Trophoblast cell (in vitro differentiated cells and primary cell): ENCODE data around the gene DOCK3.

Experiments used
- DNase-seq, 2 donors: peaks; one replicate each; pipeline ENCODE4 v3.0.0-alpha.2; 2016
- H2AFZ ChIP-seq: 2 replicates; pipeline ENCODE4 v1.6.1; 2013; ENCODE audit warnings: low read length, moderate library complexity, mild to moderate bottlenecking; ENCODE audit not compliant: insufficient read depth, poor library complexity
- H2AK5ac ChIP-seq: 2 replicates; pipeline ENCODE4 v1.6.1; 2013; ENCODE audit warnings: mild to moderate bottlenecking, low read length
- H2BK120ac ChIP-seq: 2 replicates; pipeline ENCODE4 v1.6.1; 2013; ENCODE audit warnings: low read length, mild to moderate bottlenecking, moderate library complexity; ENCODE audit not compliant: insufficient read depth, poor library complexity
- H2BK12ac ChIP-seq: 2 replicates; pipeline ENCODE4 v1.6.1; 2013; ENCODE audit warnings: mild to moderate bottlenecking, low read length, moderate library complexity
- H2BK5ac ChIP-seq: 2 replicates; pipeline ENCODE4 v1.6.1; 2013; ENCODE audit warnings: low read length, low read depth, moderate library complexity, mild to moderate bottlenecking; ENCODE audit not compliant: poor library complexity
- H3K14ac ChIP-seq: 2 replicates; pipeline ENCODE4 v1.6.1; 2013; ENCODE audit warnings: mild to moderate bottlenecking, low read length
- H3K18ac ChIP-seq: 2 replicates; pipeline ENCODE4 v1.6.1; 2013; ENCODE audit warnings: mild to moderate bottlenecking, low read length
- H3K23ac ChIP-seq: 2 replicates; pipeline ENCODE4 v1.6.1; 2013; ENCODE audit warnings: low read length
- H3K27ac ChIP-seq: 2 replicates; pipeline ENCODE4 v1.5.1; 2013; ENCODE audit warnings: low read depth, mild to moderate bottlenecking, inconsistent platforms, low read length, moderate library complexity
- H3K27me3 ChIP-seq: 2 replicates; pipeline ENCODE4 v1.6.1; 2013; ENCODE audit warnings: inconsistent platforms, mild to moderate bottlenecking, low read length, moderate library complexity; ENCODE audit not compliant: insufficient read depth
- H3K36me3 ChIP-seq, 2 experiments: 1 replicate in 1 of 2; 2 replicates in 1 of 2; pipeline ENCODE4 v1.6.1; 2013; ENCODE audit warnings: low read length in 2 of 2, mild to moderate bottlenecking in 2 of 2, moderate library complexity in 1 of 2; ENCODE audit not compliant: insufficient read depth in 2 of 2, control insufficient read depth in 1 of 2
- H3K4ac ChIP-seq: 2 replicates; pipeline ENCODE4 v1.6.1; 2013; ENCODE audit warnings: low read depth, mild to moderate bottlenecking, low read length, moderate library complexity
- H3K4me1 ChIP-seq, 2 experiments: 1 replicate in 1 of 2; 2 replicates in 1 of 2; pipeline ENCODE4 v1.6.1; 2013; ENCODE audit warnings: low read length in 2 of 2, mild to moderate bottlenecking in 2 of 2, moderate library complexity in 1 of 2; ENCODE audit not compliant: insufficient read depth in 2 of 2, control insufficient read depth in 1 of 2
- H3K4me2 ChIP-seq: 2 replicates; pipeline ENCODE4 v1.6.1; 2013; ENCODE audit warnings: inconsistent platforms, mild to moderate bottlenecking, low read length, moderate library complexity
- H3K4me3 ChIP-seq: 2 replicates; pipeline ENCODE4 v1.5.1; 2013; ENCODE audit warnings: mild to moderate bottlenecking, low read depth, low read length, inconsistent platforms
- H3K79me1 ChIP-seq: one replicate; pipeline ENCODE4 v1.6.1; 2013; ENCODE audit warnings: low read length
- H3K79me2 ChIP-seq: 2 replicates; pipeline ENCODE4 v1.6.1; 2013; ENCODE audit warnings: low read length, mild to moderate bottlenecking; ENCODE audit not compliant: control insufficient read depth, insufficient read depth, poor library complexity
- H3K9ac ChIP-seq: 2 replicates; pipeline ENCODE4 v1.6.1; 2013; ENCODE audit warnings: mild to moderate bottlenecking, low read length
- H3K9me3 ChIP-seq: 2 replicates; pipeline ENCODE4 v1.6.1; 2013; ENCODE audit warnings: low read depth, mild to moderate bottlenecking, control low read depth, inconsistent platforms, low read length; ENCODE audit not compliant: insufficient read depth
- H4K12ac ChIP-seq: 2 replicates; pipeline ENCODE4 v1.6.1; 2013; ENCODE audit warnings: low read depth, mild to moderate bottlenecking, low read length, moderate library complexity
- H4K8ac ChIP-seq: 2 replicates; pipeline ENCODE4 v1.6.1; 2013; ENCODE audit warnings: low read depth, mild to moderate bottlenecking, low read length, moderate library complexity
- H4K91ac ChIP-seq: one replicate; pipeline ENCODE4 v1.6.1; 2013; ENCODE audit warnings: low read depth, mild to moderate bottlenecking, low read length, moderate library complexity
- WGBS: extraction: QIAGEN DNeasy Blood & Tissue Kit; methylation state at CpG from one replicate; pipeline ENCODE4 v1.1.7; 2013; ENCODE audit warnings: missing lambda C conversion rate; ENCODE audit not compliant: insufficient read length, insufficient coverage; ENCODE audit errors: extremely low coverage; 5-methylcytosine and 5-hydroxymethylcytosine counted together

The DOCK3 gene

GRCh38 chr3:50737193-50737905, 62.6 kb downstream of the DOCK3 start:
- DNase-seq, result no peak
- no peak overlapping the region for H4K8ac ChIP-seq
- H3K9me3 ChIP-seq, result no peaks in the 10 kb centered on the region
- H3K27me3 ChIP-seq, result no peaks in the 10 kb centered on the region
- no peak overlapping the region for H2BK5ac ChIP-seq
- H3K27ac ChIP-seq, result no peak overlapping the region
- no peaks in the 10 kb centered on the region for H3K79me2 ChIP-seq
- no peak overlapping the region for H3K4ac ChIP-seq
- H3K18ac ChIP-seq, result no peak overlapping the region
- no peak overlapping the region for H2BK120ac ChIP-seq
- no CpG with 5 or more reads among the region's 1 CpG for WGBS
- H2BK12ac ChIP-seq, result no peak overlapping the region
- no peaks in the 10 kb centered on the region for H3K4me1 ChIP-seq
- H3K79me1 ChIP-seq, result no peaks in the 10 kb centered on the region
- no peak overlapping the region for H2AK5ac ChIP-seq
- no peaks in the 10 kb centered on the region for H3K36me3 ChIP-seq
- H3K14ac ChIP-seq, result no peak overlapping the region
- no peak overlapping the region for H3K4me2 ChIP-seq
- no peak overlapping the region for H4K12ac ChIP-seq
- H3K9ac ChIP-seq, result no peak overlapping the region
- H2AFZ ChIP-seq, result no peak overlapping the region
- H3K23ac ChIP-seq, result no peak overlapping the region
- H4K91ac ChIP-seq, result no peak overlapping the region
- no peak overlapping the region for H3K4me3 ChIP-seq

GRCh38 chr3:50737906-50738598, 63.3 kb downstream of the DOCK3 start:
- Histone ChIP-seq H2BK12ac (no peak overlapping the region), H2BK5ac (no peak overlapping the region), H2BK120ac (no peak overlapping the region), H3K36me3 (no peaks in the 10 kb centered on the region), H3K79me1 (no peaks in the 10 kb centered on the region), H3K9ac (no peak overlapping the region), H3K23ac (no peak overlapping the region), H3K27me3 (no peaks in the 10 kb centered on the region), H3K27ac (no peak overlapping the region), H4K8ac (no peak overlapping the region), H2AFZ (no peak overlapping the region), H3K9me3 (no peaks in the 10 kb centered on the region), H2AK5ac (no peak overlapping the region), H3K4me3 (no peak overlapping the region), H3K18ac (peak overlapping the region; percentile 46), H3K4me2 (no peak overlapping the region), H3K4me1 (no peaks in the 10 kb centered on the region), H3K79me2 (no peaks in the 10 kb centered on the region), H4K12ac (no peak overlapping the region), H3K4ac (peak overlapping the region; percentile 9), H4K91ac (no peak overlapping the region), H3K14ac (no peak overlapping the region)
- WGBS, result no CpG with 5 or more reads among the region's 6 CpGs
- DNase-seq, result no peak

DNA sequence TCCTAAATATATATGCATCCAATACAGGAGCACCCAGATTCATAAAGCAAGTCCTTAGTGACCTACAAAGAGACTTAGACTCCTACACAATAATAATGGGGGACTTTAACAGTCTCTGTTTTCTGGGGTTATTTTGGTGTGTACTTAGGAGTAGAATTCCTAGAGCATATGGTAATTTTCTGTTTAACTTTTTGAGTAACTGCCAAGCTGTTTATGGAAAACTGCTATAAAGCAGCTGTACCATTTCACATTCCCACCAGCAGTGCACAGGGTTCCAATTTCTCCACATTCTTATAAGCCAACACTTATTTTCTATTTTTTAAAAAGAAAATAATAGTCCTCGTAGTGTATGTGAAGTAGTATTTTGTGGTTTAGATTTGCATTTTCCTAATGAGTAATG, 68.9 kb downstream of the DOCK3 start:
- no peaks in the 10 kb centered on the region for H3K79me2 ChIP-seq
- H2BK5ac ChIP-seq, result no peak overlapping the region
- H3K36me3 ChIP-seq, result no peaks in the 10 kb centered on the region
- no peak overlapping the region for H4K8ac ChIP-seq
- H3K9ac ChIP-seq, result no peak overlapping the region
- DNase-seq, result no peak
- no peak overlapping the region for H3K4me3 ChIP-seq
- H3K4me2 ChIP-seq, result no peak overlapping the region
- no peak overlapping the region for H4K91ac ChIP-seq
- H4K12ac ChIP-seq, result no peak overlapping the region
- no CpG with 5 or more reads among the region's 1 CpG for WGBS
- no peak overlapping the region for H2AK5ac ChIP-seq
- no peak overlapping the region for H3K18ac ChIP-seq
- H3K27ac ChIP-seq, result no peak overlapping the region
- no peaks in the 10 kb centered on the region for H3K9me3 ChIP-seq
- no peak overlapping the region for H2BK12ac ChIP-seq
- no peak overlapping the region for H3K14ac ChIP-seq
- no peaks in the 10 kb centered on the region for H3K79me1 ChIP-seq
- no peak overlapping the region for H2BK120ac ChIP-seq
- no peak overlapping the region for H2AFZ ChIP-seq
- H3K27me3 ChIP-seq, result no peaks in the 10 kb centered on the region
- no peak overlapping the region for H3K23ac ChIP-seq
- H3K4me1 ChIP-seq, result no peaks in the 10 kb centered on the region
- no peak overlapping the region for H3K4ac ChIP-seq

DNA sequence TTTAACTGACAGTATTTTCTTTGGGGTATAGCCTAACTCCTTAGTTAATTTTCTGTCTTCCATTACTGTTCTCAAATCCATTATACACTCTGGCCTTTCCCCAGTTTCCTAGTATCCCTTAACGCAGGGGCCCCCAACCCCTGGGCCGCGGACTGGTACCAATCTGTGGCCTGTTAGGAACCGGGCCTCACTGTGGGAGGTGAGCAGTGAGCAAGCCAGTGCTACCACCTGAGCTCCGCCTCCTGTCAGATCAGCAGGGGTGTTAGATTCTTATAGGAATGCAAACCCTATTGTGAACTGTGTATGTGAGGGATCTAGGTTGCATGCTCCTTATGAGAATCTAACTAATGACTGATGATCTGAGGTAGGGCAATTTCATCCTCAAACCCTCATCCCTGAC, 75.1 kb downstream of the DOCK3 start:
- Histone ChIP-seq H3K23ac (no peak overlapping the region), H2BK12ac (no peak overlapping the region), H2AFZ (no peak overlapping the region), H3K27me3 (no peaks in the 10 kb centered on the region), H2BK5ac (no peak overlapping the region), H3K27ac (no peak overlapping the region), H2AK5ac (no peak overlapping the region), H3K4me3 (no peak overlapping the region), H3K18ac (no peak overlapping the region), H3K14ac (no peak overlapping the region), H2BK120ac (no peak overlapping the region), H3K4me1 (no peaks in the 10 kb centered on the region), H4K8ac (no peak overlapping the region), H4K91ac (no peak overlapping the region), H3K9ac (no peak overlapping the region), H3K9me3 (no peaks in the 10 kb centered on the region), H3K36me3 (no peaks in the 10 kb centered on the region), H3K4ac (no peak overlapping the region), H3K4me2 (no peak overlapping the region), H4K12ac (no peak overlapping the region), H3K79me2 (no peaks in the 10 kb centered on the region), H3K79me1 (no peaks in the 10 kb centered on the region)
- no peak for DNase-seq
- no CpG with 5 or more reads among the region's 5 CpGs for WGBS
